GM12878 (cell line): ENCODE data around the gene HPSE2. TPM values are rescaled to one million over a fixed set of nuclear protein-coding genes. Genes with fewer than 3 reads are reported as not detected.

Source experiments
- ATAC-seq: fragments of 200-7000 bp; cut with Tn5 transposase; 3 replicates; pipeline ENCODE4 v1.9.1; 2020; ENCODE audit warnings: mild to moderate bottlenecking, moderate library complexity
- BruUV-seq: library from RNA; stranded (reverse); fragments of 400-500 nt; replicated peaks from 2 replicates; lab custom pipeline; 2021; lab: Mats Ljungman, UMichigan
- CTCF ChIA-PET: fragments of 300-600 bp; sonication (Branson Sonifier 250); formaldehyde crosslinking; extraction: SDS; loops from one replicate; lab custom pipeline; 2021; ENCODE audit warnings: inconsistent platforms; lab: Yijun Ruan, JAX
- POLR2A ChIA-PET: fragments of 350-600 bp; formaldehyde crosslinking; extraction: SDS; loops from one replicate; lab custom pipeline; 2021; ENCODE audit warnings: inconsistent platforms; lab: Charles Lee
- RAD21 ChIA-PET: fragments of 300-600 bp; sonication (Branson Sonifier 250); formaldehyde crosslinking; loops from one replicate; lab custom pipeline; 2023; ENCODE audit warnings: antibody characterized with exemption; ENCODE audit not compliant: unreplicated experiment; lab: Charles Lee
- SMC1A ChIA-PET: fragments of 300-600 bp; sonication (Branson Sonifier 250); formaldehyde crosslinking; loops from one replicate; lab custom pipeline; 2023; ENCODE audit not compliant: unreplicated experiment, uncharacterized antibody; lab: Charles Lee
- DNase-seq: peaks from one replicate; pipeline ENCODE4 v3.0.0-alpha.2; 2011; ENCODE audit warnings: low read depth, low spot score
- FAIRE-seq: peaks from 3 replicates; lab custom pipeline; 2011; peaks lifted over from hg19 to GRCh38; lab: Jason Lieb, UNC
- H2AFZ ChIP-seq: 2 replicates; pipeline ENCODE4 v1.6.0; 2011; ENCODE audit warnings: low read depth, low read length, control low read depth; ENCODE audit not compliant: control insufficient read depth
- H3K27ac ChIP-seq: 2 replicates; pipeline ENCODE4 v1.5.1; 2011; ENCODE audit warnings: control low read depth; ENCODE audit not compliant: control insufficient read depth, insufficient read depth
- H3K27me3 ChIP-seq, 2 experiments: replicated peaks in 1 of 2; 2 replicates each; pipeline versions ENCODE4 v1.6.0 to v1.6.1; 2011; ENCODE audit warnings: low read length in 1 of 2; ENCODE audit not compliant: control insufficient read depth in 2 of 2, insufficient read depth in 2 of 2
- H3K36me3 ChIP-seq, 2 experiments: 2 replicates each; pipeline ENCODE4 v1.5.1; 2011; ENCODE audit warnings: low read length in 1 of 2; ENCODE audit not compliant: control insufficient read depth in 2 of 2, insufficient read depth in 2 of 2
- H3K4me1 ChIP-seq: 2 replicates; pipeline ENCODE4 v1.6.1; 2011; ENCODE audit warnings: mild to moderate bottlenecking, low read length, moderate library complexity, mixed read lengths; ENCODE audit not compliant: control insufficient read depth, insufficient read depth
- H3K4me2 ChIP-seq: 2 replicates; pipeline ENCODE4 v1.6.0; 2011; ENCODE audit warnings: control low read depth; ENCODE audit not compliant: control insufficient read depth, insufficient read depth
- H3K4me3 ChIP-seq: fragments of 200-600 bp; sonication (generic); 2 replicates; pipeline ENCODE4 v1.5.1; 2016
- H3K79me2 ChIP-seq: 2 replicates; pipeline ENCODE4 v1.6.0; 2011; ENCODE audit warnings: low read length; ENCODE audit not compliant: control insufficient read depth, insufficient read depth
- H3K9ac ChIP-seq: 2 replicates; pipeline ENCODE4 v1.8.0; 2011; ENCODE audit warnings: low read length, control low read depth, mixed read lengths; ENCODE audit not compliant: control insufficient read depth, insufficient read depth
- H3K9me3 ChIP-seq: replicated peaks from 3 replicates; pipeline ENCODE4 v1.5.1; 2011; ENCODE audit warnings: mild to moderate bottlenecking, low read length; ENCODE audit not compliant: control insufficient read depth, insufficient read depth
- H4K20me1 ChIP-seq: 2 replicates; pipeline ENCODE4 v1.6.0; 2011; ENCODE audit not compliant: control insufficient read depth, insufficient read depth
- CHD2 ChIP-seq: IDR thresholded peaks from 2 replicates; pipeline ENCODE4 v1.6.1; 2011; ENCODE audit warnings: low read depth, low read length, improper control_type of control experiment, borderline replicate concordance
- CREM ChIP-seq: IDR thresholded peaks from 2 replicates; pipeline ENCODE4 v1.6.1; 2014; ENCODE audit warnings: antibody characterized with exemption, low read depth
- EED ChIP-seq: sonication (generic); IDR thresholded peaks from 2 replicates; pipeline ENCODE4 v1.6.1; 2016; ENCODE audit warnings: antibody characterized with exemption, low read depth
- ETV6 ChIP-seq, 2 experiments: fragments of 450-650 bp in 1 of 2; IDR thresholded peaks in 1 of 2; conservative IDR thresholded peaks in 1 of 2; 2 replicates each; pipeline ENCODE4 v1.6.1; 2014; ENCODE audit warnings: antibody characterized with exemption in 1 of 2, borderline replicate concordance in 1 of 2, low read depth in 1 of 2, mild to moderate bottlenecking in 1 of 2, moderate library complexity in 1 of 2
- FOXM1 ChIP-seq: IDR thresholded peaks from 2 replicates; pipeline ENCODE4 v1.6.1; 2012; ENCODE audit warnings: low read depth, mild to moderate bottlenecking, inconsistent platforms, low read length, moderate library complexity
- IKZF2 ChIP-seq, 2 experiments: fragments of 450-650 bp; IDR thresholded peaks; 2 replicates each; pipeline ENCODE4 v1.6.1; 2017; ENCODE audit warnings: mild to moderate bottlenecking in 2 of 2, moderate library complexity in 2 of 2
- MEF2B ChIP-seq: fragments of 450-650 bp; IDR thresholded peaks from 2 replicates; pipeline ENCODE4 v1.6.1; 2018; ENCODE audit warnings: mild to moderate bottlenecking, moderate library complexity; ENCODE audit not compliant: partially characterized antibody, poor library complexity, severe bottlenecking
- PKNOX1 ChIP-seq: fragments of 450-650 bp; IDR thresholded peaks from 2 replicates; pipeline ENCODE4 v1.6.1; 2016; ENCODE audit warnings: mild to moderate bottlenecking
- RUNX3 ChIP-seq: IDR thresholded peaks from 2 replicates; pipeline ENCODE4 v1.6.1; 2012; ENCODE audit warnings: low read length, inconsistent platforms
- SREBF2 ChIP-seq: IDR thresholded peaks from 2 replicates; pipeline ENCODE4 v1.6.1; 2012; ENCODE audit warnings: mild to moderate bottlenecking, low read length
- TBL1XR1 ChIP-seq: IDR thresholded peaks from 2 replicates; pipeline ENCODE4 v1.6.1; 2012; ENCODE audit warnings: low read depth, low read length, improper control_type of control experiment
- ZBED1 ChIP-seq: IDR thresholded peaks from 2 replicates; pipeline ENCODE4 v1.6.1; 2016; ENCODE audit warnings: borderline replicate concordance
- ZZZ3 ChIP-seq: IDR thresholded peaks from 2 replicates; pipeline ENCODE4 v1.6.1; 2011; ENCODE audit warnings: low read depth; ENCODE audit not compliant: control insufficient read depth, insufficient read length
- WGBS: methylation state at CpG from one replicate; pipeline ENCODE4 v1.1.6; 2016; ENCODE audit warnings: low lambda C conversion rate; ENCODE audit not compliant: insufficient replicate concordance, insufficient coverage; ENCODE audit errors: missing lambda C conversion rate; 5-methylcytosine and 5-hydroxymethylcytosine counted together
- in situ Hi-C: fragments of 300-500 bp; cut with MboI; formaldehyde crosslinking; loops from 9 replicates; pipeline ENCODE4 v1.14.3; 2018; ENCODE audit warnings: mixed read lengths
- intact Hi-C: fragments of 100-400 bp; cut with micrococcal nuclease; formaldehyde crosslinking; loops from one replicate; pipeline ENCODE4 v1.14.2; 2022; ENCODE audit not compliant: unreplicated experiment
- polyA plus RNA-seq, 11 experiments: library from polyadenylated mRNA; depleted of rRNA in 4 of 11; unstranded in 6 of 11; stranded (reverse) in 5 of 11; fragments of >200 nt; fragmentation: Nextera tagmentation in 4 of 11; fragmentation: Illumina TruSeq in 1 of 11; extraction: Ambion mirVana in 4 of 11; extraction: Trizol in 1 of 11; gene quantifications; 1 replicate in 1 of 11; 2 replicates in 10 of 11; pipeline versions ENCODE4 v1.2.1 to v1.2.3, GENCODE V29; 2011 to 2016; ENCODE audit warnings: inconsistent platforms in 2 of 11, missing spikeins in 2 of 11, low read depth in 1 of 11
- total RNA-seq, 4 experiments: library from RNA; depleted of rRNA in 3 of 4; stranded (reverse); fragments of >200 nt in 3 of 4; fragmentation: Illumina TruSeq in 1 of 4; extraction: Trizol in 1 of 4; gene quantifications; 2 replicates each; pipeline versions ENCODE4 v1.2.1 to v1.2.3, GENCODE V29; 2013 to 2021
- TF ChIP-seq, protein P1 (sequence below): IDR thresholded peaks from 2 replicates; pipeline ENCODE4 v1.6.1; 2011; ENCODE audit warnings: borderline replicate concordance, low read depth, mild to moderate bottlenecking, moderate library complexity, mixed read lengths, low read length; ENCODE audit not compliant: insufficient read depth; ENCODE audit errors: extremely low read length
- TF ChIP-seq, protein P2 (sequence below): IDR thresholded peaks from 2 replicates; pipeline ENCODE4 v1.6.1; 2011; ENCODE audit warnings: borderline replicate concordance, low read depth, mild to moderate bottlenecking, moderate library complexity, low read length; ENCODE audit not compliant: insufficient read depth, poor library complexity, severe bottlenecking
- TF ChIP-seq, protein P3 (sequence below): fragments of 450-650 bp; IDR thresholded peaks from 2 replicates; pipeline ENCODE4 v1.6.1; 2017; ENCODE audit warnings: antibody characterized with exemption, mild to moderate bottlenecking, moderate library complexity

Gene HPSE2
- total and polyA plus RNA-seq, 10 of the 15 experiments (the other 5 are each of a cell fraction or from before 2014, with no cell fraction given): 0.06 TPM; not detected in 9

DNA sequence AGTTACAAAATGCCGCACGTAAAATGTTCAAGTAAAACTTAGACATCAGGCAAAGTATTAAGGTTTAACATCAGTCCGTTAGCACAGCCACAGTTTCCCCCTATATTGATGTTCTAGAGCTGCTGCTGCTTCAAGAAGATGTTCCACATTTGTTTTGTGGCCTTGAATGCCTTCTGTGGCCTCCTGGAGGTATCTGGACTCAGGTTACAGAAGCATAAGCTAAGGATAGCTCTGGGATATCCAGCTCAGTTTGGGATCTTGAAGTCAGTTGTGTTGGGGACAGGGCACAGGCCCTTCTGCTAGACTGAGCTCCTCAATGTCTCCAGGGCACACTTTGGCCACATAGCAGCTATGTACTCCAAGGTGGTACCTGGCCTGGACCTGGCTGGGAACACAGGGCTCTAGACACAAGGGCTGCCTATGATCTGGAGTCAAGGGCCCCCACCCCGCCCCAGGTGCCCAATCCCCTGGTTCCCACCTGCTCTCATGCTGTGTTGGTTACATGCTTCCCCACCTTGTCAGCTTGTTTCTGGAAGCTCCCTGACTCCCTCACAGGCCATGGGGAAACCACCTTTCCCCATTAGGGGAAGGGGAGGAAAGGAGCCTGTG is 825.4 kb downstream of the HPSE2 start (continued):
- TF ChIP-seq, protein P1, sequence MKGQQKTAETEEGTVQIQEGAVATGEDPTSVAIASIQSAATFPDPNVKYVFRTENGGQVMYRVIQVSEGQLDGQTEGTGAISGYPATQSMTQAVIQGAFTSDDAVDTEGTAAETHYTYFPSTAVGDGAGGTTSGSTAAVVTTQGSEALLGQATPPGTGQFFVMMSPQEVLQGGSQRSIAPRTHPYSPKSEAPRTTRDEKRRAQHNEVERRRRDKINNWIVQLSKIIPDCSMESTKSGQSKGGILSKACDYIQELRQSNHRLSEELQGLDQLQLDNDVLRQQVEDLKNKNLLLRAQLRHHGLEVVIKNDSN: no peak
- TF ChIP-seq, protein P2, sequence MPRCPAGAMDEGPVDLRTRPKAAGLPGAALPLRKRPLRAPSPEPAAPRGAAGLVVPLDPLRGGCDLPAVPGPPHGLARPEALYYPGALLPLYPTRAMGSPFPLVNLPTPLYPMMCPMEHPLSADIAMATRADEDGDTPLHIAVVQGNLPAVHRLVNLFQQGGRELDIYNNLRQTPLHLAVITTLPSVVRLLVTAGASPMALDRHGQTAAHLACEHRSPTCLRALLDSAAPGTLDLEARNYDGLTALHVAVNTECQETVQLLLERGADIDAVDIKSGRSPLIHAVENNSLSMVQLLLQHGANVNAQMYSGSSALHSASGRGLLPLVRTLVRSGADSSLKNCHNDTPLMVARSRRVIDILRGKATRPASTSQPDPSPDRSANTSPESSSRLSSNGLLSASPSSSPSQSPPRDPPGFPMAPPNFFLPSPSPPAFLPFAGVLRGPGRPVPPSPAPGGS: no peak

GRCh38 chr10:98408799-98409198 is 826.9 kb downstream of the HPSE2 start:
- CTCF ChIA-PET: interaction anchor here (1.0 to 1.6 kb wide), 2 partner anchors 14 to 17 kb away, joined by 3 to 7 read pairs; no protein-coding TSS in a partner anchor
- no TSS peak for BruUV-seq
- RAD21 ChIA-PET: no interaction called here
- in situ Hi-C loops: no loop called here
- Histone ChIP-seq H3K27ac (no peak overlapping the region), H4K20me1 (no peaks in the 10 kb centered on the region), H3K4me3 (no peak overlapping the region), H3K27me3 (no peaks in the 10 kb centered on the region), H3K36me3 (no peaks in the 10 kb centered on the region), H2AFZ (no peak overlapping the region), H3K9ac (no peak overlapping the region), H3K4me1 (peaks cover 37% of the 10 kb centered on the region), H3K4me2 (no peak overlapping the region), H3K9me3 (no peaks in the 10 kb centered on the region), H3K79me2 (no peaks in the 10 kb centered on the region)
- SMC1A ChIA-PET: interaction anchor here (1.5 kb wide), 1 partner anchor 36 kb away, joined by 3 read pairs; no protein-coding TSS in a partner anchor
- 66% methylated on average over 4 of the region's 4 CpGs for WGBS
- peak; percentile 49 for FAIRE-seq
- DNase-seq: no peak
- POLR2A ChIA-PET: no interaction called here
- ATAC-seq: peak; percentile 37
- intact Hi-C loops: no loop called here
- TF ChIP-seq RUNX3: peak; percentile 76
- no peak for TF ChIP-seq ZBED1
- TF ChIP-seq CHD2: no peak
- peak in 1 of 2 experiments; percentile 13; a peak in 1 of 4 replicates for TF ChIP-seq IKZF2 (IDR thresholded peaks at IDR 0.05)
- TF ChIP-seq CREM: peak; percentile 85
- TF ChIP-seq ETV6 (conservative IDR thresholded peaks at IDR 0.05 in 1 of 2, IDR thresholded peaks at IDR 0.05 in 1 of 2; ENCODE audit: borderline replicate concordance in 1 of 2, low read depth in 1 of 2): peak in 1 of 2 experiments; percentile 61; a peak in 2 of 4 replicates
- TF ChIP-seq SREBF2: no peak
- peak; percentile 78; the same call in 1 of the 2 replicates for TF ChIP-seq FOXM1
- peak; percentile 90 for TF ChIP-seq PKNOX1
- TF ChIP-seq, protein P3, sequence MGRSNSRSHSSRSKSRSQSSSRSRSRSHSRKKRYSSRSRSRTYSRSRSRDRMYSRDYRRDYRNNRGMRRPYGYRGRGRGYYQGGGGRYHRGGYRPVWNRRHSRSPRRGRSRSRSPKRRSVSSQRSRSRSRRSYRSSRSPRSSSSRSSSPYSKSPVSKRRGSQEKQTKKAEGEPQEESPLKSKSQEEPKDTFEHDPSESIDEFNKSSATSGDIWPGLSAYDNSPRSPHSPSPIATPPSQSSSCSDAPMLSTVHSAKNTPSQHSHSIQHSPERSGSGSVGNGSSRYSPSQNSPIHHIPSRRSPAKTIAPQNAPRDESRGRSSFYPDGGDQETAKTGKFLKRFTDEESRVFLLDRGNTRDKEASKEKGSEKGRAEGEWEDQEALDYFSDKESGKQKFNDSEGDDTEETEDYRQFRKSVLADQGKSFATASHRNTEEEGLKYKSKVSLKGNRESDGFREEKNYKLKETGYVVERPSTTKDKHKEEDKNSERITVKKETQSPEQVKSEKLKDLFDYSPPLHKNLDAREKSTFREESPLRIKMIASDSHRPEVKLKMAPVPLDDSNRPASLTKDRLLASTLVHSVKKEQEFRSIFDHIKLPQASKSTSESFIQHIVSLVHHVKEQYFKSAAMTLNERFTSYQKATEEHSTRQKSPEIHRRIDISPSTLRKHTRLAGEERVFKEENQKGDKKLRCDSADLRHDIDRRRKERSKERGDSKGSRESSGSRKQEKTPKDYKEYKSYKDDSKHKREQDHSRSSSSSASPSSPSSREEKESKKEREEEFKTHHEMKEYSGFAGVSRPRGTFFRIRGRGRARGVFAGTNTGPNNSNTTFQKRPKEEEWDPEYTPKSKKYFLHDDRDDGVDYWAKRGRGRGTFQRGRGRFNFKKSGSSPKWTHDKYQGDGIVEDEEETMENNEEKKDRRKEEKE: no peak
- peak; percentile 63 for TF ChIP-seq EED
- TF ChIP-seq TBL1XR1: no peak
- TF ChIP-seq ZZZ3: no peak
- no peak for TF ChIP-seq MEF2B
